ENCODE results near the gene RBL2. TPM values are rescaled to one million over a fixed set of nuclear protein-coding genes. Genes with fewer than 3 reads are reported as not detected.

The RBL2 gene
- total RNA-seq, 1 donor from 2014 or later = 96.5 TPM

DNA sequence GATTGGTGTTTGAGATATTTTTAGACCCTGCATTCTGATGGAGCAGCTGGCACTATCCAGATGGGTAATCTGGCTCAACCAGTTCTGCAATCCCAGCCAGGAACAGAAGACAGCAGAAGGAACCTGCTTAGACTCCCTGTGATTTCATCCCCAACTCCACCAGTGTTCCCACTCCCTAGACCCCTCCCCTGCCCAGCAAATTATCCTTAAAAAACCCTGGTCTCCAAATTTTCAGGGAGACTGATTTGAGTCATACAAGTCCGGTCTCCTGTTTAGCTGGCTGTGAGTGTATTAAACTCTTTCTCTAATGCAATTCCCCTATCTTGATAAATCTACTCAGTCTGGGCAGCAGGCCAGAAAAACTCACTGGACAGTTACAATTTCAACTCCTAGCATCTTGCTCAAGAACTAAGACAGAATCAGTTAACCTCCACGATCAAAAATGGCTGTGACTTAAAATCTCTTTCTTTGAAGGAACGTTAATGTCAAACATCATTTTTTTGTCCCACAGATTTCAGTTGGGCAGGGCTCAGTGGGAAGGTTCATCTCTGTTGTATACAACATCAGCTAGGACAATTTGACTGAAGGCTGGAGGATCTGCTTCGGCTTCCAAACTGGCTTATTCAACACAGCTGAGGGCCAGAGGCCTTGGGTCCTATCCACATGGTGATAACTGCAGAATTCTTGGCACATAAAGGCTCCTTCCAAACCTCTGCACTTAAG lies 4.9 kb upstream of the RBL2 start:
- DNase-seq = no peak
- Histone ChIP-seq H3K4me3 (no peak overlapping the region), H3K36me3 (no peaks in the 10 kb centered on the region), H3K9me3 (peaks cover under 1% of the 10 kb centered on the region), H3K27me3 (ENCODE audit: low read depth) (peaks cover 4% of the 10 kb centered on the region), H3K4me1 (no peaks in the 10 kb centered on the region), H3K27ac (no peak overlapping the region)
- intact Hi-C loops (cut with DNase I) = no loop called here
- TF ChIP-seq CTCF (IDR thresholded peaks at IDR 0.05) = no peak
- ATAC-seq = no peak

GRCh38 chr16:53430363-53430762 lies 3.9 kb upstream of the RBL2 start:
- no peaks in the 10 kb centered on the region for H3K9me3 ChIP-seq
- no peaks in the 10 kb centered on the region for H3K36me3 ChIP-seq
- peaks cover 4% of the 10 kb centered on the region for H3K27me3 ChIP-seq (ENCODE audit: low read depth)
- no peak overlapping the region for H3K4me3 ChIP-seq
- no peak for TF ChIP-seq CTCF (IDR thresholded peaks at IDR 0.05)
- no peak for ATAC-seq
- H3K4me1 ChIP-seq = no peaks in the 10 kb centered on the region
- no peak for DNase-seq
- intact Hi-C loops (cut with DNase I) = no loop called here
- no peak overlapping the region for H3K27ac ChIP-seq

GRCh38 chr16:53433509-53433908 lies 762 bp upstream of the RBL2 start:
- Histone ChIP-seq H3K4me1 (peaks cover 21% of the 10 kb centered on the region), H3K9me3 (no peaks in the 10 kb centered on the region), H3K27me3 (ENCODE audit: low read depth) (no peaks in the 10 kb centered on the region), H3K36me3 (no peaks in the 10 kb centered on the region), H3K27ac (peak overlapping the region; percentile 99), H3K4me3 (peak overlapping the region; percentile 98)
- DNase-seq (no peak), ATAC-seq (peak; percentile 59 to 62)
- intact Hi-C loops (cut with DNase I) = no loop called here
- no peak for TF ChIP-seq CTCF (IDR thresholded peaks at IDR 0.05)

- H3K4me1 ChIP-seq = peaks cover 21% of the 10 kb centered on the region
- no peaks in the 10 kb centered on the region for H3K27me3 ChIP-seq (ENCODE audit: low read depth)
- DNase-seq = no peak
- peak in 1 of 2 donors; percentile 5 for ATAC-seq
- peak overlapping the region; percentile 99 for H3K27ac ChIP-seq
- no peak for TF ChIP-seq CTCF (IDR thresholded peaks at IDR 0.05)
- no peaks in the 10 kb centered on the region for H3K36me3 ChIP-seq
- H3K9me3 ChIP-seq = no peaks in the 10 kb centered on the region
- intact Hi-C loops (cut with DNase I) = no loop called here
- peak overlapping the region; percentile 98 for H3K4me3 ChIP-seq
These were observed 318 bp upstream of the RBL2 start for GRCh38 chr16:53433930-53434376.

DNA sequence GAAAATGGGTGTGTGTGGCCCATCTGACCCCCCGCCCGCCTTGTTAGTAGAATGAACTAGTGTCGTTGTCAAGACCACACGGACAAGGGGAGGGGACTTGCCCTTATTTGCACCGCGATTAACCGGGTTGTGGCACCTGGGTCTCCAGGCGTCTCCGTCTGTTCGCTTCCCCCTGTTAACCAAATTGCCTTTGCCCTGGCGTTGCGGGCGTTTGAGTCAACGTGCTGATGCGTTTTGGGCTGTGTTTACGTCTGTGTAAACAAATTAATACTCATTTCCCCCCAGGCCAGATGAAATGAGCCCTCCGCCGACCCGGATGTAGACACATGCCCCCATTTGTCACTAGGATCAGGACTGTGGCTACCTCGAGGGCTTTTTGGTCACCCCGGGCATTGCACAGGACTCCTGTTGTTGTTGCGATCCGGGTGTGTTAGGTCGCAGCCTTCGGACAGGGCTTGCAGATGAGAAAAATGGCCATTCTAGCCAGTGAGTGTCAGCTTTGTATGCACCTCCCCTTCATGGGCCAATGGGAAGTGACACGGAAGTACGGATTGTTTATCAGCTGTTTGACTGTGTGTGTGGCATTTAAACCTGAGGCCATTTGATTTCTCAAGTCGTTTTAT lies 906 bp downstream of the RBL2 start:
- intact Hi-C loops (cut with DNase I) = no loop called here
- Histone ChIP-seq H3K27me3 (ENCODE audit: low read depth) (no peaks in the 10 kb centered on the region), H3K27ac (peak overlapping the region; percentile 99), H3K4me1 (peaks cover 21% of the 10 kb centered on the region), H3K9me3 (no peaks in the 10 kb centered on the region), H3K4me3 (peak overlapping the region; percentile 98), H3K36me3 (peaks cover 1% of the 10 kb centered on the region)
- ATAC-seq (peak; percentile 90 to 93), DNase-seq (peak; percentile 74)
- TF ChIP-seq CTCF (IDR thresholded peaks at IDR 0.05) = no peak

Measured in lower lobe of right lung (tissue), 2 donors.